Chondrocyte (in vitro differentiated cells): Measurements from ENCODE around the gene ABHD18. TPM values are rescaled to one million over a fixed set of nuclear protein-coding genes. Genes with fewer than 3 reads are reported as not detected.
"Not testable (repeated sequence)": the region's sequence is repeated elsewhere in the genome, so short reads cannot be mapped to it uniquely, and the experiment has no call there.

Experiments
- DNase-seq: peaks from one replicate; pipeline ENCODE4 v3.0.0; 2021; ENCODE audit warnings: mixed read lengths, low spot score
- H3K27ac Mint-ChIP-seq: one replicate; pipeline ENCODE4 v1.8.0; 2021; ENCODE audit warnings: mild to moderate bottlenecking, moderate library complexity, mixed read lengths; ENCODE audit not compliant: unreplicated experiment
- H3K27me3 Mint-ChIP-seq: 2 replicates; pipeline ENCODE4 v1.8.0; 2021; ENCODE audit warnings: low read depth, mixed read lengths
- H3K36me3 Mint-ChIP-seq: 2 replicates; pipeline ENCODE4 v1.8.0; 2021; ENCODE audit warnings: low read depth, mixed read lengths
- H3K4me1 Mint-ChIP-seq: 2 replicates; pipeline ENCODE4 v1.8.0; 2021; ENCODE audit warnings: low read depth, mild to moderate bottlenecking, mixed read lengths
- H3K4me3 Mint-ChIP-seq: one replicate; pipeline ENCODE4 v1.8.0; 2021; ENCODE audit warnings: mild to moderate bottlenecking, moderate library complexity, mixed read lengths; ENCODE audit not compliant: unreplicated experiment
- H3K9me3 Mint-ChIP-seq: 2 replicates; pipeline ENCODE4 v1.8.0; 2021; ENCODE audit warnings: low read depth, mixed read lengths
- CTCF ChIP-seq: fragments of 200-600 bp; sonication (generic); IDR thresholded peaks from 2 replicates; pipeline ENCODE4 v1.5.0; 2021; ENCODE audit warnings: antibody characterized with exemption, mild to moderate bottlenecking, moderate library complexity
- total RNA-seq: library from RNA; stranded (reverse); gene quantifications from 3 replicates; pipeline ENCODE4 v1.2.1, GENCODE V29; 2021

The ABHD18 gene
- total RNA-seq, 1 donor from 2014 or later, result 9.9 TPM

DNA sequence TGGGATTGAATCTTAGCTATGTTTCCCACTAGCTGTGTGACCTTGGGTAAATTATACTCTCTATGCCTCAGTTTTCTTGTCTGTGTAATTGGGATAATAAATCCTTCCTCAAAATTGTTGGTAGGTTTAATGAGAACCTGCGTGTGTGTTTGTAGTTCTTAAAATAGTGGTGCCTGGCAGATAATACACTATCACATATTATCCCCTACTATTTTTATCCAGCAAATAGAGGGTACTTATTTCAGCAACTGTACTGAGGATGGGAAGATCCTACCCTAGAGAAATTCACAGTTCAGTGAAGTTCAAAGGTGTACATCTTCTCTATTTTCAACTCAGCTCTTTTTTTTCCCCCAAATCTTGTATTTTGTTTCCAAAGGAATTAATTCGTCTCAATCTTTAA, 17.2 kb downstream of the ABHD18 start:
- peaks cover 9% of the 10 kb centered on the region for H3K36me3 Mint-ChIP-seq
- no peak overlapping the region for H3K27ac Mint-ChIP-seq
- H3K27me3 Mint-ChIP-seq, result no peaks in the 10 kb centered on the region
- H3K4me1 Mint-ChIP-seq, result no peaks in the 10 kb centered on the region
- no peaks in the 10 kb centered on the region for H3K9me3 Mint-ChIP-seq
- DNase-seq, result no peak
- H3K4me3 Mint-ChIP-seq, result no peak overlapping the region
- no peak for TF ChIP-seq CTCF

DNA sequence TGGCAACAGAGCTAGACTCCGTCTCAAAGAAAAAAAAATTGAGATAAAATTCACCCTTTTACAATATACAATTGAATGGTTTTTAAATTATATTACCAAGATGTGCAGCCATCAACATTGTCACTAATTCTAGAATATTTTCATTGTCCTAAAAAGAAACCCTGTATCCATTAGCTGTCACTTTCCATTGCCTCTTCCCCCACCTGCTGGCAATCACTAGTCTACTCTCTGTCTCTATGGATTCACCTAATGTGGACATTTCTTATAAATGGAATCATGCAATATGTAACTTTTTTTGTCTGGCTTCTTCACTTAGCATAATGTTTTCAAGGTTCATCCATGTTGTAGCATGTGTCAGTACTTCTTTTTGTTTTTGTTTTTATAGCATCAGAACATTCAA, 20.8 kb downstream of the ABHD18 start:
- Mint-ChIP-seq H3K4me1 (no peaks in the 10 kb centered on the region), H3K27ac (no peak overlapping the region), H3K27me3 (no peaks in the 10 kb centered on the region), H3K4me3 (no peak overlapping the region), H3K36me3 (peaks cover 8% of the 10 kb centered on the region), H3K9me3 (no peaks in the 10 kb centered on the region)
- peak; percentile 27 for TF ChIP-seq CTCF
- DNase-seq, result no peak

- no peak for TF ChIP-seq CTCF
- peaks cover 8% of the 10 kb centered on the region for H3K36me3 Mint-ChIP-seq
- H3K4me3 Mint-ChIP-seq, result no peak overlapping the region
- no peak overlapping the region for H3K27ac Mint-ChIP-seq
- no peaks in the 10 kb centered on the region for H3K9me3 Mint-ChIP-seq
- H3K27me3 Mint-ChIP-seq, result no peaks in the 10 kb centered on the region
- no peak for DNase-seq
- no peaks in the 10 kb centered on the region for H3K4me1 Mint-ChIP-seq
Observed at GRCh38 chr4:127988638-127989037, 23.4 kb downstream of the ABHD18 start.

GRCh38 chr4:127993151-127993550, 27.9 kb downstream of the ABHD18 start:
- Mint-ChIP-seq H3K27ac (no peak overlapping the region), H3K4me1 (peaks cover 11% of the 10 kb centered on the region), H3K27me3 (no peaks in the 10 kb centered on the region), H3K4me3 (no peak overlapping the region), H3K9me3 (peaks cover 7% of the 10 kb centered on the region), H3K36me3 (peaks cover 9% of the 10 kb centered on the region)
- TF ChIP-seq CTCF, result no peak
- DNase-seq, result no peak

DNA sequence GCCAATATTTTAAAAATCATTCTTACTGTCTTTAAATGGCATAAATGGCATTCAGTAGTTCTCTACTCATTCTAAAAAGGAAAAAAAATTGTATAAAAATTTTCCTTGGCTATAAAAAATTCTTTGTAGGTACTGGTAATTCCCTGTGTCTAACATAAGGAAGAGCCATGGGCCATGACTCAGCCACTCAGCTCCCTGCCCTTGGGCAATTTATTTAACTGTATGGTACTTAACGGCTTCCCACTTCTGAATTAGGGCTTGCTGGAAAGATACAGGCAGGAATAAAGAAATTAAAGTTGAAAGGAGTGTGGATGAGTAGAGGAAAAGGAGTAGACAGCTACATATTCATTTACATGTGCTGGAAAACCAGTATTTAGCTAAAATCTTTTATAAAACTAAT, 30.6 kb downstream of the ABHD18 start:
- Mint-ChIP-seq H3K9me3 (peaks cover 16% of the 10 kb centered on the region), H3K27ac (no peak overlapping the region), H3K4me3 (no peak overlapping the region), H3K27me3 (no peaks in the 10 kb centered on the region), H3K4me1 (peaks cover 11% of the 10 kb centered on the region), H3K36me3 (peaks cover 15% of the 10 kb centered on the region)
- TF ChIP-seq CTCF, result no peak
- DNase-seq, result no peak

- Mint-ChIP-seq H3K9me3 (peaks cover 16% of the 10 kb centered on the region), H3K4me1 (peaks cover 11% of the 10 kb centered on the region), H3K36me3 (peaks cover 15% of the 10 kb centered on the region)
- H3K4me3 Mint-ChIP-seq, H3K27me3 Mint-ChIP-seq, H3K27ac Mint-ChIP-seq, DNase-seq: not testable (repeated sequence)
Observed at GRCh38 chr4:127996521-127996920, 31.3 kb downstream of the ABHD18 start.
